SK-N-SH treated with all-trans-retinoic acid at 6 μM for 48 hours (cell line): ENCODE measurements around the gene PHYHIPL.

Experiments
- ARNTL ChIP-seq: fragments of 450-650 bp; formaldehyde crosslinking; IDR thresholded peaks from 2 replicates; pipeline ENCODE4 v1.5.0; 2020; ENCODE audit warnings: low read depth, mild to moderate bottlenecking, moderate library complexity, borderline replicate concordance
- BACH2 ChIP-seq: fragments of 250-450 bp; sonication (Bioruptor Pico); IDR thresholded peaks from 2 replicates; pipeline ENCODE4 v1.9.0; 2021; ENCODE audit warnings: mild to moderate bottlenecking, borderline replicate concordance
- CREB5 ChIP-seq: fragments of 250-450 bp; sonication (Bioruptor Pico); IDR thresholded peaks from 2 replicates; pipeline ENCODE4 v1.5.1; 2020; ENCODE audit warnings: low read depth, mild to moderate bottlenecking, moderate library complexity
- ESRRG ChIP-seq: fragments of 250-450 bp; sonication (Bioruptor Pico); IDR thresholded peaks from 2 replicates; pipeline ENCODE4 v1.6.1; 2021; ENCODE audit warnings: mild to moderate bottlenecking
- GLIS3 ChIP-seq: fragments of 250-450 bp; sonication (Bioruptor Pico); IDR thresholded peaks from 2 replicates; pipeline ENCODE4 v1.5.0; 2020; ENCODE audit warnings: mild to moderate bottlenecking, moderate library complexity
- PATZ1 ChIP-seq: fragments of 250-450 bp; sonication (Bioruptor Pico); IDR thresholded peaks from 2 replicates; pipeline ENCODE4 v1.8.0; 2020; ENCODE audit warnings: mild to moderate bottlenecking, moderate library complexity, borderline replicate concordance
- POU6F1 ChIP-seq: fragments of 250-450 bp; sonication (Bioruptor Pico); IDR thresholded peaks from 2 replicates; pipeline ENCODE4 v1.8.0; 2021; ENCODE audit warnings: low read depth, mild to moderate bottlenecking, moderate library complexity, borderline replicate concordance
- PPARA ChIP-seq: fragments of 250-450 bp; sonication (Bioruptor Pico); IDR thresholded peaks from 2 replicates; pipeline ENCODE4 v1.5.0; 2020; ENCODE audit warnings: mild to moderate bottlenecking, borderline replicate concordance
- RARB ChIP-seq: fragments of 250-450 bp; sonication (Bioruptor Pico); IDR thresholded peaks from 2 replicates; pipeline ENCODE4 v1.8.0; 2021; ENCODE audit warnings: mild to moderate bottlenecking, moderate library complexity
- TOX ChIP-seq: fragments of 250-450 bp; sonication (Bioruptor Pico); IDR thresholded peaks from 2 replicates; pipeline ENCODE4 v1.8.0; 2021; ENCODE audit warnings: mild to moderate bottlenecking, moderate library complexity, borderline replicate concordance
- ZFP30 ChIP-seq: fragments of 450-650 bp; formaldehyde crosslinking; IDR thresholded peaks from 2 replicates; pipeline ENCODE4 v1.5.0; 2022; ENCODE audit warnings: mild to moderate bottlenecking, moderate library complexity
- ZNF565 ChIP-seq: fragments of 450-650 bp; formaldehyde crosslinking; conservative IDR thresholded peaks from 2 replicates; pipeline ENCODE4 v1.5.0; 2020; ENCODE audit warnings: low read depth, mild to moderate bottlenecking, moderate library complexity
- ZNF70 ChIP-seq: fragments of 450-650 bp; formaldehyde crosslinking; IDR thresholded peaks from 2 replicates; pipeline ENCODE4 v1.5.0; 2020; ENCODE audit warnings: mild to moderate bottlenecking, moderate library complexity
- ZNF8 ChIP-seq: fragments of 450-650 bp; formaldehyde crosslinking; IDR thresholded peaks from 2 replicates; pipeline ENCODE4 v1.5.0; 2020; ENCODE audit warnings: mild to moderate bottlenecking, moderate library complexity

GRCh38 chr10:59268460-59268859 lies 92.0 kb downstream of the PHYHIPL start:
- TF ChIP-seq PATZ1 (CRISPR knock-in tag) (no peak), ZFP30 (CRISPR knock-in tag) (no peak), ESRRG (CRISPR knock-in tag) (no peak), POU6F1 (CRISPR knock-in tag) (no peak), TOX (no peak), CREB5 (CRISPR knock-in tag) (no peak), GLIS3 (CRISPR knock-in tag) (no peak), ARNTL (no peak), ZNF565 (CRISPR knock-in tag) (no peak), BACH2 (no peak), ZNF8 (CRISPR knock-in tag) (no peak), PPARA (CRISPR knock-in tag) (no peak), ZNF70 (no peak), RARB (CRISPR knock-in tag) (no peak)
